Activated CD8-positive, alpha-beta memory T cell treated with anti-CD3 and anti-CD28 coated beads for 1 hour (primary cell): ENCODE results near the gene NMNAT2.
"Not testable (repeated sequence)": the region's sequence is repeated elsewhere in the genome, so short reads cannot be mapped to it uniquely, and the experiment has no call there.

Experiments used
- DNase-seq, 2 donors: peaks; one replicate each; pipeline ENCODE4 v3.0.0-alpha.2; 2020; ENCODE audit warnings: low read depth in 1 of 2; ENCODE audit errors: extremely low read depth in 1 of 2

The NMNAT2 gene

DNA sequence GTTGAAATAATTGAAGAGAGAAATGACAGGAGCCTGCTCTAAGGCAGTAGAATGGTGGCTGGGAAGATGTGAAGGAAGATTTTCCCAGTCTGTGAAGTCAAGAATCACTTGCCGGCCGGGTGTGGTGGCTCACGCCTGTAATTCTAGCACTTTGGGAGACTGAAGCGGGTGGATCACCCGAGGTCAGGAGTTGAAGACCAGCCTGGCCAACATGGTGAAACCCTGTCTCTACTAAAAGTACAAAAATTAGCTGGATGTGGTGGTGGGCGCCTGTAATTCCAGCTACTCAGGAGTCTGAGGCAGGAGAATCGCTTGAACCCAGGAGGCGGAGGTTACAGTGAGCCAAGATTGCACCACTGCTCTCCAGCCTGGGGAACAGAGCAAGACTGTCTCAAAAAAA, 177.3 kb downstream of the NMNAT2 start:
- DNase-seq: not testable (repeated sequence)

DNA sequence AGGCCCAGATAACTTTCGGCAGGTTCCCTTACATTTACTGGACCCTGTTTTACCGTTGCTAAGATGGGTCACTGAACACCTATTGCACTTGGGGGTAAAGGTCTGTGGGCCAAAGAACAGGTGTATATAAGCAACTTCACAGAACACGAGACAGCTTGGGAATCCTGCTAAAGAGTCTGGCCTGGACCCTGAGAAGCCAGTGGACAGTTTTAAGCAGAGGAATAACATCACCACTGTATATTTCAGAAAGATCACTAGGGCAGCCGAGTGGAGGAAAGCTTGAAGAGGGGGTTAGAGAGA, 177.7 kb downstream of the NMNAT2 start:
- DNase-seq: no peak

DNA sequence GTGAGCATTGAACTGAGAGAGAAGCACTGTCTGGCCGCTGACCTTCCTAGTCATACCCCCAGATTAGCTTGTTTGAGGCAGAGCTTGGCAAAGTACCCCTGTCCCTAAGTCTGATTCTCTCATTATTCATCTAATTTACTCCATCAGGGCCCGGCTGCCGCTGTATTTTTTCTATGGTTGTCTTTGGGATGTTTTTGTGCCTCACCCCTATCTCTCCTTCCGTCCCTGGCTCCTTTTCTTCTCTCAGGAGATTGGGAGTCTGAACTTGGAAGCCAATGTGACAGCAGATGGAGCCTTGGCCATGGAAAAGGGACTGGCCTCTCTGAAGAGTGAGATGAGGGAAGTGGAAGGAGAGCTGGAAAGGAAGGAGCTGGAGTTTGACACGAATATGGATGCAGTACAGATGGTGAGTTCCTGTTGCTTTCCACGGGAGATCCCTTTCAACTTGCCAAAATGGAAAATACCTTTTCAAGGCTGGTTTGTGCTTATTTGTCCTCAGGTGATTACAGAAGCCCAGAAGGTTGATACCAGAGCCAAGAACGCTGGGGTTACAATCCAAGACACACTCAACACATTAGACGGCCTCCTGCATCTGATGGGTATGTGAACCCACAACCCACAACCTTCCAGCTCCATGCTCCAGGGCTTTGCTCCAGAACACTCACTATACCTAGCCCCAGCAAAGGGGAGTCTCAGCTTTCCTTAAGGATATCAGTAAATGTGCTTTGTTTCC, 178.2 kb downstream of the NMNAT2 start:
- no peak for DNase-seq

DNA sequence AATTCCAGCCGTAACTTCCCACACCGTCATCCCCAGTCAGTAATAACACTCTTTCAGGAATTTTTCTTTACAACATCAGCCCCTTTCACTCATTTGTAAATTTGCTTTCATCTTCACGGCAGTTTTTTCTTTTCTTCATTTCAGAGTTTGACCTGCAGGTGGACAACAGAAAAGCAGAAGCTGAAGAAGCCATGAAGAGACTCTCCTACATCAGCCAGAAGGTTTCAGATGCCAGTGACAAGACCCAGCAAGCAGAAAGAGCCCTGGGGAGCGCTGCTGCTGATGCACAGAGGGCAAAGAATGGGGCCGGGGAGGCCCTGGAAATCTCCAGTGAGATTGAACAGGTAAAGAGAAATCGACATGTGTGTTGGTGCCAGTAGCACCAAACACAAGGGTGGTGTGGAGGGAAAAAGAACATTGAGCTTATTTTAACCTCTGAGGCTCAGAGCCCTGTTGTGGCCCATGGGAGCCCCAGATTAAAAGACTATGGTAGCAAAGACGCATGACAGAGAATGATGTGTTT, 178.9 kb downstream of the NMNAT2 start:
- no peak for DNase-seq

DNA sequence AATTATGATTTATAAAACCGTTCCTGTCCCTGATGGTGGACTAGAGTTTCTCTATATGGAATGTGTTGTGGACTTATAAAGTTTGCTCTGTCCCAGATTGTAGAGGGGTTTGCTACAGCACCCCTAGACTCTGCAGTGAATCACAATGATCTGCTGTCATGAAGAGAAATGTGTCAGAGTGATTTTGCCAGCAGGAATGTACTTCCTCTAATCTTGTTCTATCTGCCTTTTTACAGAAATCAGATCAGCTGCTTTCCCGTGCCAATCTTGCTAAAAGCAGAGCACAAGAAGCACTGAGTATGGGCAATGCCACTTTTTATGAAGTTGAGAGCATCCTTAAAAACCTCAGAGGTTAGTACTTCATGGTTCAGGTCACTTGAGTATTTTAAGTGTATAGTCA, 180.1 kb downstream of the NMNAT2 start:
- no peak for DNase-seq

DNA sequence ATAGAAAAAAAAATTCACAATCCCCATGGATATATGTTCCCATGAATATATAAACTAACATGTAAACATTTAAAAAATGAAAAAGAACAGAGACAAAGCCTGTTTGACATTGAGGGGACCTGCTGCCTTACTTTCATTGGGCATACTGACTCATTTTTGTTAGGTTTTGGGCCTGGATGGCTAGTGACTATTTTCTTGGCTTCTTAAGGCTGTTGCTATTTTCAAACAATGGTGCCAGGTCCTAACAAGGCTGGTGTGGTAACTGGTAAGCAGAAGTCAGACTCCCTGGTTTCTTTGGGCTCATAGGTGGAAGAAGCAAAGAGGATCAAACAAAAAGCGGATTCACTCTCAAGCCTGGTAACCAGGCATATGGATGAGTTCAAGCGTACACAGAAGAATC, 181.1 kb downstream of the NMNAT2 start:
- DNase-seq: no peak

DNA sequence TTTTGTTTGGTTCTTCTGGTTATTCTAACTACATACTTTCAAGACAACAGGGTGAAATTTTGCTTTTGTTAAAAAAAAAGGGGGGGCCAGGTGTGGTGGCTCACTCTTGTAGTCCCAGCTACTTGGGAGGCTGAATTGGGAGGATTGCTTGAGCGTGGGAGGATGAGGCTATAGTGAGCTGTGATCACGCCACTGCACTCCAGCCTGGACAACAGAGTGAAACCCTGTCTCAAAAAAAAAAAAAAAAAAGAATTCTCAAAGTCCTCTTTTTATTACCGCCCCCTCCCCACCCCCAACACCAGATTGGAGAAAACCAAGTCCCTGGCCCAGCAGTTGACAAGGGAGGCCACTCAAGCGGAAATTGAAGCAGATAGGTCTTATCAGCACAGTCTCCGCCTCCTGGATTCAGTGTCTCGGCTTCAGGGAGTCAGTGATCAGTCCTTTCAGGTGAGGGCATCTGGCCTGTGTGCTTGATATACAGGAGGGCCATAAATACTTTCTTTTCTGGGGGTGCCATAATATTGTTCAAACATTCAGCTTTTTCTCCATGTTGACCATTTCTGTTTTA, 181.9 kb downstream of the NMNAT2 start:
- no peak for DNase-seq

DNA sequence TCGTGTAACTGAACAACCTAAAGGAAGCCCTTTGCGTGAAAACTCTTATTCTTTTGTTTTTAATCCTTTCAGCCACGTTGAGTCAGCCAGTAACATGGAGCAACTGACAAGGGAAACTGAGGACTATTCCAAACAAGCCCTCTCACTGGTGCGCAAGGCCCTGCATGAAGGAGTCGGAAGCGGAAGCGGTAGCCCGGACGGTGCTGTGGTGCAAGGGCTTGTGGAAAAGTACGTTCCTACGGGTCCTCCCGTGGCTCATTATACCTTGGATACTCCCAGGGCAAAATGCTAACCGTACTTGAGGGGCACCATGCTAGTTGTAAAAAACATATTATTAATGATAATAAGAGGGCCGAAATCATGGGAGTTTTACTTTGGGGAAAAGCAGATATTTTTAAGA, 182.7 kb downstream of the NMNAT2 start:
- DNase-seq: no peak

DNA sequence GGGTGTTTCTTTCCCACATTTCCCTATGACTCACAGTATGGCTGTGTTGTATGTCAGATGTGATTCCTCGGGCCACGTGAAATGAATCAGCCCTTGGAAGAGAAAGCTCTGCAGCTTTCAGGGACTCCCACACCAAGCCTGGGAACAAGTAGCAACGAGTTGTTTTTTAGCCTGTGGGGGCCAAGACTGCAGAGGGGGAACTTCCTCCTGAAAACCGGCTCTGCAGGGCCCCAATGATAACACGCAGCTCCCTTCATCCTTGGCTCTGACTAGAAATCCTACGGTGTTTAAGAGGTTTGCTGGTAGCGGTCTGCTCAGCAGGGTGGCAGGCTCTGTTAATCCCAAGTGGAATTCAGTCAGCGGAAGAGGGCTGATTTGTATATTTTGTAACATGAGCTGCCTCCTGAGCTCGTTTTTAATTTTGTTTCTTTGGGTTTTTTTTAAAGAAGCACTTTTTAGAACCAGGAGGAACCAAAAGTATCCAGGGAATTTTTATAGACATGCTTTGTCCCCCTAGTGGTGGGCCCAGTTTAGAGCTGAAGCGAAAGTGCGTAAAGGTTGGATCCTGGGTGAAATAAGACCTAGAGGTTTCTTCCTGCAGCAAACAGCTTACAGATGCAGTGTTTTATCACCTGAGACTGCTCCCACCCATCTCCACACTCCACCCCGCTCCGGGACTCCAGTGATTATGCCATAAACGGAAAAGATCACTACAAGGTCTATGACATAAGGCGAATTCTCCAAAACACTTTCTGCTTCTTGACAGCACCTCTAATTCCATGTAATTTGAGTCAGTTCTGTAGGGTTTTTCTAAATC, 183.3 kb downstream of the NMNAT2 start:
- DNase-seq: no peak

DNA sequence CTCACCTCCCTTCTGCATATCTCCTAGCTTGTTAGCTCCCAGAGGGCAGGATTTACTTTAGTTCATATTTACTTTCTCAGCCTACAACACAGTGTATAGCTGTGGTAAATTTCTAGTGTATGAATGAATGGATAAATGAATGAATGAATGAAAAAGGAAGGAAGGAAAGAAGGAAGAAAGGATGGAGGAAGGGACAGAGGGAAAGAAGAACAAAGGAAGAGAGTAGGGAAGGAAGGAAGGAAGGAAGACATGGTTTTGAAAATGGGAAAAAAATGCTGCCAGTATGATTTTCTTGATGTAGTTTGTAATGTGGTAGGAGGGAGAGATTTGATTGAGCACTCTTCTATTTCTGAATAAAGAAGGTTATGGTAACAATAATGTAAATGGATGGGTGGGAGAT, 185.1 kb downstream of the NMNAT2 start:
- DNase-seq: no peak

DNA sequence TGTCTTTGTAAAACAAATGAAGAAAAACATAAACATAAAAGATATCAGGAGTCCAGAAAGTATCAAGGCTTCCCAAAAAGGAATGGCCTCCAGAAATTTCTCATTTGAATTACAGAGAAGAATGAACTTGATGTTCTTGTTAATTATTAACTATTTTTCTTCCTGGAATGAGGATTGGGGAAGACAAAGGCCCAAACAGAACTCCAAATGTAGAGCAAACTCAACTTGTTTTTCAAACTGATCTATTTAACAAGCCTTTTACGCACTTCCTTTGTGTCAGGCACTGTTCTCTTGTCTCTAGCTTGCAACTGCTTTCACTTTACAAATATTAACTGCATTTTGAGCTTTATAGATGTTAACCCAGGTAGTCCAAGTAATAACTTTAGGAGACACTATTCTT, 186.6 kb downstream of the NMNAT2 start:
- DNase-seq: no peak

DNA sequence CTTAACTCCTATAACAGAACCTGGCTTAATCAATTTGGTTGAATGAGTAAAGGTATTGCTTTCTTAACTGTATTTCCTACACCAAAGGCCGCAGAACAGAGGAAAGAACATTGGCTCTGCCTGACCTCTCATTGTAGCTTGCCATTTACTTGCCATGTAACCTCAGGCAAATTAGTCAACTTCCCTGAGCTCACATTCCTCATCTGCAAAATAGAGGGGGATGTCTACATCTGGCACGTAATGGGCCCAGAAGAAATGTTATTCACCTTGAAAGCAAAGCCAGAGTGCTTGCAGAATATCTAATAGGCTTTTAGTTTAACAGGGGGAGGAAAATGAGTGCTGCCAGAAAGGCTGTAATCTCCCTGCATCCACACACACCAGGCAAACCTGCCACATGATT, 187.8 kb downstream of the NMNAT2 start:
- DNase-seq: no peak

DNA sequence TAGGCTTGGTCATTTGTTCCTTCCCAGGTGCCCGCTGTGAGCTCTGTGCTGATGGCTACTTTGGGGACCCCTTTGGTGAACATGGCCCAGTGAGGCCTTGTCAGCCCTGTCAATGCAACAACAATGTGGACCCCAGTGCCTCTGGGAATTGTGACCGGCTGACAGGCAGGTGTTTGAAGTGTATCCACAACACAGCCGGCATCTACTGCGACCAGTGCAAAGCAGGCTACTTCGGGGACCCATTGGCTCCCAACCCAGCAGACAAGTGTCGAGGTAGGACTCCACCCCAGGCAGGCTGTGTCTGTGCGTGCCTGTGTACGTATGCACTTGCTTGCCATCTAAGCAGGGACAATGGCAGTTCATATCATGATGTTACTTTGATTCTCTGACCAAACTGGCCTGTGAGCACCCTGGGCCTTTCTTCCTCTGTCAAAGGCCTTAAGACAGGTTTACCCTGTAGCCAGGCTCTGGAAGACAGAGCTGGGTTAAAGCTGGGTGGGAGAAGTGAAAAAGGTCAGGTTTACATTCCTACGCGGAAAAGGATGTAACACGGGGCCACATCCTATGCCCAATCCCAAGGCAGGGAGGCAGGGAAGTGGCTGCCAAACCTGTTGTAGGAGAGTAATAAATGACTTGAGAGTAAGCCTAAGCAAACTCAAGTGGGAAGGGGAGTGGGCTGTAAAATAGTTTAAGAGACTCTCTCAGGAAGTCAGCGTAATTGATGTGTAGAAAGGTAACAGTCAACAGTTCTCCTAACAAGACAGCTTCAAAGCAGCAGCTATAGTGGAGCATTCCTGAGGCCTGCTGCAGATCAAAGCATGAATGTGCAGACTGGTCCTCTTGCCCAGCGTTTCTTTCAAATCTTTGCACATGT, 189.6 kb downstream of the NMNAT2 start:
- no peak for DNase-seq

DNA sequence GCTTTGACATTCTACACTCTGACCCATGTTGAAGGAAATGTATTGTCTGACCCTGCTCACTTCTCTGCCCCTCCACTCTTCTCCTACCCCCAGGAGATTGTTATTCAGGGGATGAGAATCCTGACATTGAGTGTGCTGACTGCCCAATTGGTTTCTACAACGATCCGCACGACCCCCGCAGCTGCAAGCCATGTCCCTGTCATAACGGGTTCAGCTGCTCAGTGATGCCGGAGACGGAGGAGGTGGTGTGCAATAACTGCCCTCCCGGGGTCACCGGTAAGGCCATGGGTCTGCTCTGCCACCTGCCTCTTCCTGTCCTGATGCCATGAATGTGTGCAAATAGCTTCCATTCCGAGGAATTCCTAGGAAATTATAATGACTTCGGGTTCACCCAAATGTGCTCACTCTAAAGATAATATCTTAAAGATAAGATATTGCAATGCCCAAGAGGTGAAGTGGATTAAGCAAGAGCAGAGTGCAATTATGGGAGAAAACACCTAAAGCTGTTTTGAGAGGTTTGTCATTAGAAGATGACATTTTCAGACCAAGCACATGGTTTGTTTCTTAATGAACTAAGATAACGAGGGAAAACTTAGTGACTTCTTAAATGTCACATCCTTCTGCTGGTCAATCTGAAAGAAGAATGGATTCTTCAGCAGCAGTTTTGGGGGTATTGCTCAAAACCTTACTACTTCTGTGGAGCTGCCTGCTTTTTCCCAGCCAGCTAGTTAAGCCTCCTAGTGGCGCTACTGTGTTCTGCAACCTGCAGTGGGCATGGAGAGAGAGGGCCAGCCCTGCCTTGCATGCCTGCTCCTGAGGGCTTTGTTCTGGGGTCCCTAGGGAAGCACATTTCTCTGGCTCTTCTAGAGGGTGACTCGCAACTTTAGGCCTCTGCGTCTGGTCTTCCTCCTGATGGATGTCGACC, 190.5 kb downstream of the NMNAT2 start:
- no peak for DNase-seq

DNA sequence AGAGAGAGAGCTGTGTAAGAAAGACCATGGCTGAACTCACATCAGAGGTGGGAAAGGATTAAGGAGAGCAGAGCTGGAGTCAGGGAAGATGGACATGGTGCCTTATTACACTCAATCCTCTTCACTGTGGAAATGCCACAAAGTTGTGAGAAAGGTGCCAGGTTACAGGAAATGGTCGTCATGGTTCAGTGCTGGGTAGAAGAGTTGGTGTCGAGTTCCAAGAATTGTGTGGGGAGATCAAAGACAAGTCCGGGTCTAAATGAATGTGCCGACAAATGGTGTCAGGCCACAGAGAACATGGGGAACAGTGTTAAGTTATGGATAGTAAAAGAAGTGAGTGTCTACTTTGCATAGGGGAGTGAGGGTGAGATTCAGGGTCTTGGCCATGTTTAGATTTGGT, 191.2 kb downstream of the NMNAT2 start:
- no peak for DNase-seq

DNA sequence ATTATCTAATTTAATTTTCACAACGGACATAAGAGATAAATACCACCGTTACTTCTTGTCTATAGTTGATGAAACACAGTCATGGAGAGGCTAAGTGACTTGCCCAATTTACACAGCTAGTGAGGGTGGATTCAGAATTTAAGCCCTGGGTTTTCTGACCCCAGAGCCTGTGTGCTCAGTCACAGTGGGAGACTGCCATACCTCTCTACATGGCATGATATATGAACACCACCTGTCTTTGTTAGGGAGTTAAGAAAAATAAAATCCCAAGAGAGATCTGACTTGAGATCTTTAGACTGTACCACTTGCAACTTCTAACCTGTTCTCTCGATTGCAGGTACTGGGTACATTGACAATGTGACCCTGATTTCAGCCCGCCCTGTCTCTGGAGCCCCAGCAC, 191.8 kb downstream of the NMNAT2 start:
- DNase-seq: no peak

DNA sequence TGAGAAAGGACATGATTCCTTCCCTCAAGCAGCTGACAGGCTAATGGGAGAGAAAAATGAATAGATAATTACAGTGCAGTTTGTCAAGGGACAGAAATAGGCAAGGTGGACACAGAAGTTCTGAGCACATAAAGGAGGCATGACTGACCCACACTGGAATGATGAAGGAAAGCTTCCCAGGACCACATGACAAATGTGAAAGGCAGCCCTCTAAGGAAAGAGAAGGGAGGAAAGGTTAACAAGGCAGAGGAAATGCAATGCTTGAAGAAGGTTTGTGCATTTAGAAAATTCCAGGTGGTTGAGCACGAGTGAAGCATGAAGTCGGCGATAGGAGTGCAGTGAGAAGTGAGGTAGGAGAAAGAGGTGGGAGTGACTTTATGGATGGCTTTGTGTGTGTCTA, 194.7 kb downstream of the NMNAT2 start:
- DNase-seq: no peak

DNA sequence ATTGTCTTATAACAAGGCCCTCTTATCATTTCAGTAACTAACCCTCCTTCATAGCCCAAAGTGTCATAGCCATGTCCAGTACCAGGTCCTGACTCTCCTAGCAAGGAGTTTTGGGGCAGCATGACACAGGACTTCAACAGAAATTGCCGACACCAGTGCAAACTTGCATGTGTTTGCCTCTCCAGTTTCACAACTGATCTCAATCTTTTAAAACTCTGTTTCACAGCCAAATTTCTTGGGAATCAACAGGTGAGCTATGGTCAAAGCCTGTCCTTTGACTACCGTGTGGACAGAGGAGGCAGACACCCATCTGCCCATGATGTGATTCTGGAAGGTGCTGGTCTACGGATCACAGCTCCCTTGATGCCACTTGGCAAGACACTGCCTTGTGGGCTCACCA, 195.3 kb downstream of the NMNAT2 start:
- no peak for DNase-seq

DNA sequence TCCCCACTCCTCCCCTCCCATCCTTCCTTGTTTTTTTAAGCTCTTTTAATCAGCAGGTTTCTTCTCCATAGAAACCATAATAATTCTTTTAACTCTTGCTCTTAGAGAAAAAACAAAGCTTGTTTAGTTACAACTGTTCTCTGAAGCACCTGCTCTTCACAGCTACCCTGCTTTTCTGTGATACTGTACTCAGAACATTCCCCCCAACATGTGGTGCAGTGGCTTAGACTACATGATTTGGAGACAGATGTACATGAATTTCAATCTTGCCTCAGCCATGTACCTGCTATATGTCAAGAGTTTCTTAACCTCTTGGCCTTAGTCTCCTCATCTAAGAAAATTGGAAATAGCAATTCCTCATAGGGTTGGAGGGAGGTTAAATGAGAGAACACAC, 198.6 kb downstream of the NMNAT2 start:
- DNase-seq: no peak

DNA sequence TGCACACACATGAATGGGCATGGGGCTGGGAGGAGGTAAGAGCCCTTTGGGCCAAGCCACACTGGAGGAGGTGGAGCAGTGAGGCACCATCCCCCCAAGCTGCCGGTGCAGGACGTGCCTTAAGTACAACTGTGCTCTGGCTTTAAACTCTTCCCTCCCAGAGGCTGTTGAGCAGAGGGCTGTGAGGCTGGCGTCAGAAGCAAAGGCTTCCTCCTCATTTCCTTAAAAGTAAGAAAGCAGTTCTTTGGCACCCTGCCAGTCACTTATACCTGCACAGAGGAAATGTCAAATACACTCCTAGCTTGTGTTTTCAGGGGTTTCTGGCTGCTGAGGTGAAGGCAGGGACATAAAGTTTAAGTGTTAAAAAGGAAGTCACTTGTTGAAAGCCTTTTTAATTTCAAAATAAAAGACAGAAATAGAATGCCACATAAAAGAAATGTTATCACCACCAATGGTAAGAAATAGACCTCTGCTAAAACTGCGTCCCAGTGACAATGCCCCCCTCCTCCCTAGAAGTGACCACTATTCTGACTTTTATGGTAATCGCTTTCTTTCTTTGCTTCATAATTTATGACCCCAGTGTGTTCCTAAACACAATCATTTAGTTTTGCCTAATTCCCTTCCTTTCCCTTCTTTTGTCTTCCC, 199.1 kb downstream of the NMNAT2 start:
- DNase-seq: peak; percentile 6 to 22
